Head of caudate nucleus (tissue), 42 donors: Measurements from ENCODE around the gene CRY1.

Experiments
- DNase-seq, 42 donors: peaks; one replicate each; pipeline versions ENCODE4 v3.0.0 to v3.0.0-alpha.2; 2020 to 2021; ENCODE audit warnings: mixed read lengths in 7 of 42
- intact Hi-C: fragments of 100-400 bp; cut with DNase I; formaldehyde crosslinking; loops from one replicate; pipeline ENCODE4 v1.15.0; 2022

Gene CRY1

GRCh38 chr12:106981788-106982187 lies 111.6 kb downstream of the CRY1 start:
- DNase-seq: no peak

DNA sequence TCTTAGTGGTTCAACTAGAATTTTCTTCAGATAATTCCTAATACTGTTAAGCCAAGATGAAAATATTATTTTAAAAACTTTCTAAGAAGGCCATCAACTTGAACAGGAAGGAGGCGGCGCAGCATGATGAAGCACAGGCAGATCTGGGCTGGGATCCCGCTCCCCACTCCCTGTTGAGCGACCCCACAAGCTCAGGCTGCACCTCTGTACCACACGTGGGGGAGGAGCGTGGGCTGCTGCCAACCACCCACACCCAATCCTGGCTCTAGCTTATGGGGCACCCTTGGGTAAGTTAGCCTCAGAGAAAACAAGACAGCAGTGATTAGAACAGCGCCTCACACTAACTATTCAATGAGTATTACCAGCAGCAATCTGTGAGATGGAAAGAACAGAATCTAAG lies 112.4 kb downstream of the CRY1 start:
- intact Hi-C loops: loop anchor here (10.0 kb wide), 1 partner anchor 206 kb away; the partner anchor contains the start of gene RIC8B
- peak in 2 of 42 donors; percentile 23 to 30 for DNase-seq

More at GRCh38 chr12:106981788-106982187, 111.6 kb downstream of the CRY1 start:
- intact Hi-C loops: loop anchor here (10.0 kb wide), 1 partner anchor 207 kb away; the partner anchor contains the start of gene RIC8B

GRCh38 chr12:106978035-106978800 lies 115.1 kb downstream of the CRY1 start:
- intact Hi-C loops: no loop called here
- DNase-seq: peak in 30 of 42 donors; percentile 13 to 81 (median 44)

DNA sequence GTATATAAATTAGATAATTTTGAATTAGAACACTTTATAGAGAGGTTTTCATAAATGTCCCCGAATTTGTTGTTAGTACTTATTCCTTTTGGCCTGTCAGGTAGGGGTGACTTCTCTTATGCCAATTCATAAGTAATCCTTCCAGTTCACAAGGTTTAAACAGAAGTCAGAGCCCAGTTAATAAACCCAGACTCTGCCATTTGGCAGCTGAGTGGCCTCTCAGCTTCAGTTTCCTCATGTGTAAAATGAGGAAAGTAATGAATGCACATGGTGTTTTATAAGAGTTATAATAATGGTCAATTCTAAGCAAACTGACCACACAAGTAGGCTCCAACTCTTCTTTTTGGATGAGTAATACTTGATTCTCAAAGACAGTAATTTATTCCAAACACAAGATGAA lies 116.7 kb downstream of the CRY1 start:
- intact Hi-C loops: no loop called here

GRCh38 chr12:106975993-106976658 lies 117.2 kb downstream of the CRY1 start:
- DNase-seq: no peak
- intact Hi-C loops: no loop called here

More for the DNA sequence above, 116.7 kb downstream of the CRY1 start:
- no peak for DNase-seq

DNA sequence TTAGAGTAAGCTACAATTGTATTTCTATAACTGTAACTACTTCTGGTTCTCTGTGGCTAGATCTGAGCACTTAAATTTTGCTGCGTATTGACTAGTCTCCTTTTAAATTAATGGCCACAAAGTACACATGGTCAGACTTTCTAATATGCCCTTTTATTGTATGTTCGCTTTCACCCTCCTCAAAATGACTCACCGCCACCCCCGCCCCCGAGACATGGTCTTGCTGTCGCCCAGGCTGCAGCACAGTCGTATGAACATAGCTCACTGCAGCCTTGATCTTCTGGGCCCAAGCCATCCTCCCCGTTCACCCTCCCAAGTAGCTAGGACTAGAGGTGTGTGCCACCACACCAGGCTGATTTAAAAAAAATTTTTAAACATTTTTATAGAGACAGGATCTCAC lies 118.3 kb downstream of the CRY1 start:
- intact Hi-C loops: no loop called here
- DNase-seq: no peak

DNA sequence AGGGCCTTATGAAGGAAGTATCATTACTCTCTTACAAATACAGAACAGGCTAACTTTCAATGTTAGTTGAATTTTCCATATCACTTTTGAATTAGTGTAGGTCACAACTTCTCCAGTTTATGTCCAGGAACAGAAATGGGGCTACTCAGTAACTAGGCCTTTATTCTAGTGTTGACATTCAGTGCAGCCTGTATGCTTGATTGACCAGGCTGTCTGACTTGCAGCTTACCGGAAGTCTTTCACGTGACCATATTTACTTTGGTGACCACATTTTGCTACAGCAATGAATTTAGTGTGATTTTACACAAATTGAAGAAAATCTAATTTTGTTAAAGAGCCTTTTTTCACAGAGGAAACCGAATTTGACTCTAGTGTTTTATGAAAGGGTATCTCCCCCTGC lies 118.8 kb downstream of the CRY1 start:
- intact Hi-C loops: no loop called here
- no peak for DNase-seq

- intact Hi-C loops: no loop called here
- DNase-seq: no peak
Measured at GRCh38 chr12:106973545-106973944, 119.8 kb downstream of the CRY1 start.

DNA sequence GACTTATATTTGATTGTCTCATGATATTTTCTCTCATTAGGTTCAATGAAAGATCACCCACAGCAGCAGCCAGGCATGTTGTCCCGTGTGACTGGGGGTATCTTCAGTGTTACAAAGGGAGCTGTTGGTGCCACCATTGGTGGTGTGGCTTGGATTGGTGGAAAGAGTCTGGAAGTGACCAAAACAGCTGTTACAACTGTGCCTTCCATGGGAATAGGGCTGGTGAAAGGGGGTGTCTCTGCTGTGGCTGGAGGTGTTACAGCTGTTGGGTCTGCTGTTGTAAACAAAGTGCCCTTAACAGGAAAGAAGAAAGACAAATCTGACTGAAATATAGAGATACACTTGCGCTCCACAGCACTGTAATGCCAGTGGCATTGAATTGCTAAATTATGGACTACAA lies 122.3 kb downstream of the CRY1 start:
- DNase-seq: no peak
- intact Hi-C loops: no loop called here

- intact Hi-C loops: no loop called here
- no peak for DNase-seq
Measured at GRCh38 chr12:106964526-106964925, 128.8 kb downstream of the CRY1 start.

DNA sequence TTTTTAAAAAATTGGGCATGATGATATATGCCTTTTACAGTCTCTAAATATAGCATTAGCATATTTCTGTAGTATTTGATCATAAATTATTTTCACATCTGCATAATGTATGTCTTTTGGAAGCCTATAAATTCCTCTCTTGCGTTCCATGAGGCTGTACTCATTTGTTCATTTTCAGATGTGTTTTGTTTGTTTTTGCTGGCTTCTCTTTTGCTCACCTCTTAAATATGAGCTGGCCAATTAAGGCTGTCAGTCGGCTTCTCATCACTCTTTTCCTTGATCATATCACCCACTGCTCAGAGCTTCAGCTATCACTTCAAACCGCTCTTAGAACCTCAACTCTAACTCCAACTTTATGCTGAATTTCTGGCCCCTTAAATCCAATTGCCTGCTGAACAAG lies 131.1 kb downstream of the CRY1 start:
- intact Hi-C loops: no loop called here
- no peak for DNase-seq

- peak in 1 of 42 donors; percentile 14 for DNase-seq
- intact Hi-C loops: no loop called here
Measured at GRCh38 chr12:106960443-106960842, 132.9 kb downstream of the CRY1 start.

DNA sequence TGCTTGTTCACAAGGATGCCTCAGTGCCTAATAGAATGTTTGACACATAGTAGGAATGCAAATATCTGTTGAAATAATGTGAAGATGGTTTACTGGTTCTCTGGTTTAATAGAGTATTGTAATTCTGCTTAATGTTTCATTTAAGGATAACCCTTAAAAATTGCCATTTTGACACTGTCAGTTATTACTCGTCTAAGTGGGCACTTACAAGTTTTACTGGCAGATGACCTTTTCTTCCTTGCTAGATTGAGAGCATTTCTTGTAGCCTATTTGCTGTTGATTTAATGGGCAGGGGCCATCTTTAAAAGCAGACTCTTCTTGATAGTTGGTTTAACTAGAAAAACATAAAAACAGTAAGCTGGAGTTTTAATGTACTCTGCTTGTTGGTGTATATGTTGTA lies 135.8 kb downstream of the CRY1 start:
- intact Hi-C loops: loop anchor here (5.0 kb wide), 1 partner anchor 135 kb away; the partner anchor contains the start of gene CRY1
- DNase-seq: no peak

DNA sequence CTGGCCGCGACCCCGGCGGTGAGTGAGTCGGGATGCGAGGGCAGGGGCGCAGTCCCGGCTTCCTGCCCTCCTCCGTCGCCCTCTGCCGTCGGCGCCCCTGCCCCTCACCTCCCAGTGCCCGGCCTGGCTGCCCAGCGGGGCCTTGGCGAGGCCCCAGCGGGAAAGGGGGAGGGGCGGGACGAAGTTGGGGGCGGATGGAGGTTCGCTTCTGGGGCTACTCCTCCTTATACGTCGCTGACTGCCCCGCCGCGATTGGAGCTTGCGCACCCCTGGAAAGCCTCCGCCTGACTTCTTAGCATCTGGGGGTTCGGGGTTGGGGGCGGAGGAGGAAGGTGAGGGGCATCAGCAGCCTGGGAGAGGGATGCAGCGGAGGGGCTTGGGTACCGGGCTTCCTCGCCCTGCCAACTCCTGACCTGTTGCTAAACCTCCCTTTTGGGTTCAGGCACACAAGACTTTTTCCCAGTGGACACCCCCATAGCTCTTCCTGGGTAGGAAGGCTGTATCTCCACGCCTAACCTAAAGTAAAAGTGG lies 137.2 kb downstream of the CRY1 start:
- DNase-seq: peak in 38 of 42 donors; percentile 12 to 77 (median 47)
- intact Hi-C loops: loop anchor here (5.0 kb wide), 1 partner anchor 136 kb away; the partner anchor contains the start of gene CRY1

DNA sequence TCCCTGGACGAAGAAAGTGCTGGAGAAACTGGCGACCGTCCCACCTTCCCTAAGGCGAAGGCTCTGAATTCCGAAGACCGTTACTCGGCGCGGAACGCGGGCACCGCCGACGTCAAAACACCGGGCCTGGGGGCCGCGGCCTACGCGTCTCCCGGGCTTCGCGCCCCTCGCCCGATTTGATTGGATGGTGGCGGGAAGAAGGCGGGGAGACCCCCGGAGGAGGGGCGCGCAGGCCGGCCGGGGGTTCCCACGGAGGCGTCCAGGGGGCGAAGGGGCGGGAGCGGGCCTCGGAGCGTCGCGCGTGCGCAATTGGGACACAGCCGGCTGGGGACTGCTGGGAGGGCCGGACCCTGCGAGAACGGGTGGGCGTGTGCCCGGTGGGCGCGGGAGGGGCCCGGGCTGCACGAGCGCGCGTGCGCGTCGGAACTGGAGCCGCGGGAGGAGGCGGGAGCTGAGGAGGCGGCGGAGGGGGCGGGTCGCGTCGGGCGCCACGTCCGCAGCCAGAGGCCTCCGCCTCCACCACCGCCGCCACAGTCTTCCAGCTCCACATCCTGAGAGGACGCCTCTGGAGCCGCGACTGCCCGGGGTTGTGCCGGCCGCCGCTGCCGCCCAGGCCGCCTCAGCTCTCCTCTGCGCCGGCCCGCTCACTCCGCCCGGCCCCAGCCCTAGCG lies 137.8 kb downstream of the CRY1 start, which contains the start of gene TMEM263:
TSS of gene TMEM263 (plus strand) at position 531 of the 671 bp plus-strand sequence. CDS start 11,210 bp downstream, outside the sequence.
- intact Hi-C loops: loop anchor here (2.0 to 5.0 kb wide), 2 partner anchors 31 to 137 kb away; partner anchors contain the start of genes CRY1 and MTERF2

GRCh38 chr12:106954462-106955376 lies 138.6 kb downstream of the CRY1 start:
- intact Hi-C loops: loop anchor here (2.0 to 5.0 kb wide), 2 partner anchors 32 to 138 kb away; partner anchors contain the start of genes CRY1 and MTERF2
- DNase-seq: peak in 37 of 42 donors; percentile 4 to 65 (median 24)

More for the DNA sequence above, 137.8 kb downstream of the CRY1 start, which contains the start of gene TMEM263:
- peak; percentile 67 to 96 (median 90) for DNase-seq

DNA sequence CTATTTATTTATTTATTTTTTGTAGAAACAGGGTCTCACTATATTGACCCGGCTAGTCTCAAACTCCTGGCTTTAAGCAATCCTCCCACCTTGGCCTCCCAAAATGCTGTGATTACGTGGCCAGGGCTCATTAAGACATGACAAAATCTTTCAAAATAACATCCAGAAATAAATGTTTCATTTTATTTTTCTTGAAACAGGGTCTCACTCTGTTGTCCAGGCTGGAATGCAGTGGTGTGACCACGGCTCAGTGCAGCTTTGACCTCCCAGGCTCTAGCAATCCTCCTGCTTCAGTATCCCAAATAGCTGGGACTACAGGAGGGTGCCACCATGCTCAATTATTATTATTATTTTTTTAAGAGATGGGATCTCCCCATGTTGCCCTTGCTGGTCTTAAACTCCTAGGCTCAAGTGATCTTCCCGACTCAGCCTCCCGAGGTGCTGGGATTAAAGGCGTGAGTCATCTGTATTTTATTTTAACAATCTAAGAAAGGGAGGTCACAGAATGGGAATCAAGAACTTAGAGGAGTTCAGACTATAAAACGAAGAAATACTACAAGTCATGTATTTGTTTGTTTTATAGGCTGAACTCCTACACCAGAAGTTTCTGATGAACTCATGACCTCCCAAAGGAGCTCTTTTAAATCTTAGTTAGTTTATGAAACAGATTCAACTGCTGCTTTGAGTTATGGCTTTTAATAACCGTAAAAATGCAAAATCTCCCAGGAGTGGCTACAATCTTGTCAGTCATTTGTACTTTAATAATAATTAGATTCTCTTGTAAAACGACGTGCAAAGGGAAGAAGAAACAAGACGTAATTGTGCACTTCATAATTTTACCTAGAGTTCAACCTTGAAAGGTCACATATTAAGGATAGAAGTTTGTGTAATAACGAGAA lies 139.7 kb downstream of the CRY1 start:
- no peak for DNase-seq
- intact Hi-C loops: loop anchor here (2.0 kb wide), 1 partner anchor 33 kb away; the partner anchor contains the start of gene MTERF2
